NOMO-1 treated with DMSO at 0.1 percent for 48 hours (cell line): ENCODE measurements around the gene NKX2-8.
"Not testable (repeated sequence)": the region's sequence is repeated elsewhere in the genome, so short reads cannot be mapped to it uniquely, and the experiment has no call there.

Experiments
- DNase-seq: peaks from one replicate; lab custom pipeline; 2025; ENCODE audit not compliant: unreplicated experiment; lab: John Stamatoyannopoulos, UW

NKX2-8 gene

DNA sequence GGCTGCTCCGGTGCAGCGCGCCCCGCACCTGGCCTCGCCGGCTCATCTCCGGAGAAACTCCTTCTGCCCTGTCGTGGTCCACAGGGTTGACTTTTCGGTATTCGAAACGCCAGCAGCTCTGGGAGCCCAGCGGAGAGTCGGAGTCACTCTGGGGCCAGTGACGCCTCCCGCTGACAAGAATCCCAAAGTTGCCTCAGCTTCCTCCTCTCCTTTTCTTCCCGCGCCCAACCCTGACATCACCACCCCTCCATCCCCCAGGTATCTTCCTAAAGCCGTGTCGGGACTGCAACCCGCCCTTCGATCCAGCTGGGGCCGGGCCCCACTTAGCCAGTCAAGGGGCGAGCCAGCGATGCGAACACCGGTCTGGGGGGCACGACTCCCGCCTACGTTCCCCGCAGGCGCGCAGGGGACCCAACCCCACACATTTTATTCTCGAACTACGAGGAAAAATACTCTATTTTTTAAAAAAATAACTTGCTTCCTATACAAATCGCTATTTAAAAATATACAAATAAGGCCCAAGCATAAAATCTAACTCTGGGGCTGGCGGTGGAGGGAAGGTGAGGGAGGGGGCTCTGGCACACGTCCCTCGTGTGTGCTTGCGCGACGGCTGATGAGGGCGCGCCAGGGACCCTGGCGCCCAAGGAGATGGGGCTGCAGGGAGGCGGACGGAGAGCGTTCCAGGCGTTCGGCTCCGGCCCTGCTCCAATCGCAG is 2.1 kb downstream of the NKX2-8 start:
- no peak for DNase-seq

- no peak for DNase-seq
Observed at GRCh38 chr14:36579573-36580140, 2.8 kb downstream of the NKX2-8 start.

GRCh38 chr14:36579001-36579555 is 3.3 kb downstream of the NKX2-8 start:
- DNase-seq, result no peak

DNA sequence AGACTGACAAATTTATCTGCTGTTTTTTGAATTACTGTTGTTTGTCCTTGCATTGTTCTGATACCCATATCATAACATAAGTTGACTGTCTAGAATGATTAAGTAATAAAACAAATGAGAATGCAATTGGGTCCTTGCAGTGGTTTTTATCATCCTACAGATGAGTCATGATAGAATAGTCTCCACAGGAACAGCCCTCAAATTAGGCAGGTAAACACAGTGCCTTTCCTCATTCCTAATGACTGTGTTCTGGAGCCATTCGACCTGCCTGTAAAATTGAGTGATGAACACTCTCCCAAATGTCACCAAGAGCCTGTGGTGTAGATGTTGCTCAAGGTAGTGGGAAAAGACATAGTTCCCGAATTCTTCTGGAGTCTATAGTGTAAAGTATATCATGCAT is 12.3 kb downstream of the NKX2-8 start:
- no peak for DNase-seq

DNA sequence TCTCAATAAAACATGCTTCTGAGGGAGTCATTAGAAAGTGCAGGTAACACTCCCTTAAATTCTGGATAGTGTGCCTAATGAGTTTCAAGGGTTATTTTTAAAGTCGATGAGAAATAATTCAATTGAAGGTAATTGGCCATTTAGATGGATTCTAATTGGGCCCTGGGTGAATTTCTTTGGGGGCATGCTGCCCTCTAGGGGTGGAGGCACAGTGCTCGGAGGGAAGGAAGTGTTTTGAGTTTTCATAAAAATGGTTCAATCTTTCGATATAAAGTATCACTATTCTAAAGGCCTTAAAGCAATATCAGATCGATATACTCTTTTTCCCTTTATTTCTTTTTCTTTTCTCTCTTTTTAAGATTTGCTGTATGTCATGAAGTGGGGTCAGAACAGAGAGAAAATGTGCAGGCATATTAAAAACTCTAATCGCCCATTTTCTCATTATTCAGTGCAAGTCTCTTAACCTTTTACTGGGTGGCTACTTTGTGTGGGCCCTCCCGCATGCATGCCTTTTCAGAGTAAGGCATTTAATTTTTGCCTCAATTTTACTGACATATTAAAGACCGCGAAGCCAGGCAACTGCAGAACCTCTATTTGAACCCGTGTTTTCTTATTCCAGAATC is 25.5 kb downstream of the NKX2-8 start:
- DNase-seq, result peak; percentile 24

- no peak for DNase-seq
Observed at GRCh38 chr14:36555998-36556743, 26.2 kb downstream of the NKX2-8 start.

DNA sequence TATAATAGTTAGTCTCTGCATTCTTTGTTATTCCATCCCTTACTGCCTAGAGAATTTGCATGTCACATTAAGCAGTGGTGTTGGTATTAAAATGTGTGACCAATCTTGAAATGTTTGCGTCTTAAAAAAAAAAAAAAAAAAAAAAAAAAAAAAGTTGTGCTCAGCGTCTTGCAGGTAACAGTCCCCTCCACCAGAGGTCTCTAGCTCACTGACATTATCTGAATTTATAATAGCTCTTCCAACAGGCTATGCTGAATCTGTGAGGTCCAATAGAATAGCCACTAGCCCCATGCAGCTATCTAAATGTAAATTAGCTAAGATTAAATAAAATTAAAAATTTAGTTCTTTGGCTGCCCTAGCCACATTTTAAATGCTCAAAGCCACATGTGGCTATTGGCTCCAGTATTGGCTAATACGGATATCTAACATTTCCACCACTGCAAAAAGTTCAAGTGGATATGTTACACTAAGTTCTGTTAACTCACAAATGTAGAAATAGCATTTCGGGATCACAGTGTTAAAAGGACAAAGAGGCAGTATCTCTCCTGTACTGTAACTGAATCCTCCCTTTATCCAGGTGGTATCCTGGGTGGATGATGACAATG is 28.7 kb downstream of the NKX2-8 start:
- DNase-seq, result peak; percentile 47

DNA sequence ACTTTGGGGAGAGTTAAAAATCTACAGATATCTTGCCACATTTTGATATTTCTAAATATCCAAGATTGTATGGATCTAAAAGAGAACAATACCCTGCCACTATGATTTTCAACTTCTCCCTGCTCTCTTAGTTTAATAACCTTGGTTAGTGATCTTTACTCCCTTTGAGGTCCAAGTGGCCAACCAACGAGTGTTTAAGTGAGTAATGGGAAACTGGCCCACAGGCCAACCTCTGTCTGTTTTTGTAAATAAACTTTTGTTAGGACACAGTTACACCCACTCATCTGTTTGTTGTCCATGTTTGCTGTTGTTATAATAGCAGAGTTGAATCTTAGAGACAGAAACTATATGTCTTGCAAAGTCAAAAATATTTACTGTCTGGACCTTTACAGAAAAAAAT is 31.5 kb downstream of the NKX2-8 start:
- no peak for DNase-seq

- not testable (repeated sequence) for DNase-seq
Observed at GRCh38 chr14:36544280-36544679, 38.1 kb downstream of the NKX2-8 start.

- DNase-seq, result no peak
Observed at GRCh38 chr14:36538051-36538450, 44.4 kb downstream of the NKX2-8 start.
